Measurements from ENCODE around the gene MRPL36. TPM values are rescaled to one million over a fixed set of nuclear protein-coding genes. Genes with fewer than 3 reads are reported as not detected.

The MRPL36 gene
- total RNA-seq, 1 experiment from 2014 or later: 61.2 TPM

- TF ChIP-seq MXD4 (CRISPR knock-in tag; IDR thresholded peaks at IDR 0.05; ENCODE audit: borderline replicate concordance) (no peak), NFYB (CRISPR knock-in tag; conservative IDR thresholded peaks at IDR 0.05; ENCODE audit: low read depth) (no peak), IRF2 (CRISPR knock-in tag; IDR thresholded peaks at IDR 0.05; ENCODE audit: borderline replicate concordance, low read depth) (no peak), TEAD1 (CRISPR knock-in tag; IDR thresholded peaks at IDR 0.05) (no peak)
Observed at GRCh38 chr5:1795931-1796330, 3.7 kb downstream of the MRPL36 start (continued).

DNA sequence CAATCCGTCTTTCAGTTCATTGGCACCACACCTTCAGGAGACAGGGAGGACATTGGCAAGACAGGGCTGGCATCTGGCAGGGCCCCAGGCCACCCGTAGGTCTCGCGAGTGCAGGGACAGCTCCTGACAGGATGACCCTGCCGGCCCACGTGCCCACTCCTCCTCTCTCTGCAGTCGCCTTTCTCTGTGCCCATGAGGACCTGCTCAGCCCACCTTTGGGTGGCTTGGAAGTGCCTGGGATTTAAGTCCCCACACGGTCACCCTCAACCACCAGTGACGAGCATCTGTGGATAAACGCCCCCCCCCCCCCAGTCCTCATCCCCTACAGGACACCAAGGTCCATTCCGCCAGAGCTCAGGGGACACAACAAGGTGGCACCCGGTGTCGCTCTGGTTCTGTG, 4.1 kb downstream of the MRPL36 start:
- Mint-ChIP-seq H3K27me3 (ENCODE audit: low read depth) (no peaks in the 10 kb centered on the region), H3K9me3 (no peaks in the 10 kb centered on the region), H3K4me1 (peaks cover 18% of the 10 kb centered on the region), H3K4me3 (no peak overlapping the region), H3K36me3 (peaks cover 20% of the 10 kb centered on the region), H3K27ac (no peak overlapping the region)
- DNase-seq (ENCODE audit: low spot score) (no peak), ATAC-seq (no peak)
- TF ChIP-seq AR (CRISPR knock-in tag; IDR thresholded peaks at IDR 0.05) (no peak), MYBL2 (CRISPR knock-in tag; IDR thresholded peaks at IDR 0.05) (no peak), CREM (CRISPR knock-in tag; IDR thresholded peaks at IDR 0.05) (no peak), NFATC4 (CRISPR knock-in tag; IDR thresholded peaks at IDR 0.05) (no peak)
- TF ChIP-seq, protein P1, sequence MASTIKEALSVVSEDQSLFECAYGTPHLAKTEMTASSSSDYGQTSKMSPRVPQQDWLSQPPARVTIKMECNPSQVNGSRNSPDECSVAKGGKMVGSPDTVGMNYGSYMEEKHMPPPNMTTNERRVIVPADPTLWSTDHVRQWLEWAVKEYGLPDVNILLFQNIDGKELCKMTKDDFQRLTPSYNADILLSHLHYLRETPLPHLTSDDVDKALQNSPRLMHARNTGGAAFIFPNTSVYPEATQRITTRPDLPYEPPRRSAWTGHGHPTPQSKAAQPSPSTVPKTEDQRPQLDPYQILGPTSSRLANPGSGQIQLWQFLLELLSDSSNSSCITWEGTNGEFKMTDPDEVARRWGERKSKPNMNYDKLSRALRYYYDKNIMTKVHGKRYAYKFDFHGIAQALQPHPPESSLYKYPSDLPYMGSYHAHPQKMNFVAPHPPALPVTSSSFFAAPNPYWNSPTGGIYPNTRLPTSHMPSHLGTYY (CRISPR knock-in tag; IDR thresholded peaks at IDR 0.05): no peak
- POLR2A ChIA-PET: interaction anchor here (0.6 kb wide), 1 partner anchor 127 kb away, joined by 3 read pairs; no protein-coding TSS in a partner anchor
- CTCF ChIA-PET: no interaction called here

DNA sequence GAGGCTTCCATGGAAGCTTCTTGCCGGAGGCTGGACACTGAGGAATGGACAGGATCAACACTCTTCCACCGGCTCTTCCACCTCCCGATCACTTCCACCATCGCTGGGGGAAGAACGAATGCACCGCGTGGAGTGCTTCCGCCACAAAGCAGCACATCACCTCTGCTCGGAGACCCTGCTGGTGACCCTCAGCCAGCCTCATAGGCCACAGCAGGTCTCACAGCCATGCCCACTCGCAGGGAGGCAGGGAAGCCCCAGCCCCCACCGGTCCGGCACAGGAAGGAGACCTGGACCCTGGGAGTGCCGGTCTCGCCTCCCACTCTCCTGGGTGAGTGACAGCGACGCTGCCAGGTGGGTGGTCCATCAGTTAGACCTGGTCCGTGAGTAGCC, 4.7 kb downstream of the MRPL36 start:
- DNase-seq (ENCODE audit: low spot score): no peak
- ChIA-PET CTCF (no interaction called here), POLR2A (no interaction called here)
- H3K27ac Mint-ChIP-seq: no peak overlapping the region
- H3K9me3 Mint-ChIP-seq: no peaks in the 10 kb centered on the region
- peaks cover 24% of the 10 kb centered on the region for H3K4me1 Mint-ChIP-seq
- H3K4me3 Mint-ChIP-seq: no peak overlapping the region
- no peak for ATAC-seq
- peaks cover 20% of the 10 kb centered on the region for H3K36me3 Mint-ChIP-seq
- no peaks in the 10 kb centered on the region for H3K27me3 Mint-ChIP-seq (ENCODE audit: low read depth)
- no peak for TF ChIP-seq RELA (CRISPR knock-in tag; IDR thresholded peaks at IDR 0.05; ENCODE audit: borderline replicate concordance)
- no peak for TF ChIP-seq IRF1 (CRISPR knock-in tag; IDR thresholded peaks at IDR 0.05)
- no peak for TF ChIP-seq ZNF423 (CRISPR knock-in tag; IDR thresholded peaks at IDR 0.05)
- no peak for TF ChIP-seq ZNF281 (CRISPR knock-in tag; IDR thresholded peaks at IDR 0.05)
- no peak for TF ChIP-seq ESRRA (CRISPR knock-in tag; IDR thresholded peaks at IDR 0.05; ENCODE audit: borderline replicate concordance)
- TF ChIP-seq, protein P2, sequence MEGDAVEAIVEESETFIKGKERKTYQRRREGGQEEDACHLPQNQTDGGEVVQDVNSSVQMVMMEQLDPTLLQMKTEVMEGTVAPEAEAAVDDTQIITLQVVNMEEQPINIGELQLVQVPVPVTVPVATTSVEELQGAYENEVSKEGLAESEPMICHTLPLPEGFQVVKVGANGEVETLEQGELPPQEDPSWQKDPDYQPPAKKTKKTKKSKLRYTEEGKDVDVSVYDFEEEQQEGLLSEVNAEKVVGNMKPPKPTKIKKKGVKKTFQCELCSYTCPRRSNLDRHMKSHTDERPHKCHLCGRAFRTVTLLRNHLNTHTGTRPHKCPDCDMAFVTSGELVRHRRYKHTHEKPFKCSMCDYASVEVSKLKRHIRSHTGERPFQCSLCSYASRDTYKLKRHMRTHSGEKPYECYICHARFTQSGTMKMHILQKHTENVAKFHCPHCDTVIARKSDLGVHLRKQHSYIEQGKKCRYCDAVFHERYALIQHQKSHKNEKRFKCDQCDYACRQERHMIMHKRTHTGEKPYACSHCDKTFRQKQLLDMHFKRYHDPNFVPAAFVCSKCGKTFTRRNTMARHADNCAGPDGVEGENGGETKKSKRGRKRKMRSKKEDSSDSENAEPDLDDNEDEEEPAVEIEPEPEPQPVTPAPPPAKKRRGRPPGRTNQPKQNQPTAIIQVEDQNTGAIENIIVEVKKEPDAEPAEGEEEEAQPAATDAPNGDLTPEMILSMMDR (IDR thresholded peaks at IDR 0.05): no peak
- TF ChIP-seq ZNF512 (CRISPR knock-in tag; IDR thresholded peaks at IDR 0.05; ENCODE audit: borderline replicate concordance): no peak
- TF ChIP-seq GABPB1 (CRISPR knock-in tag; IDR thresholded peaks at IDR 0.05): no peak
- TF ChIP-seq GRHL2 (CRISPR knock-in tag; IDR thresholded peaks at IDR 0.05; ENCODE audit: insufficient replicate concordance, severe bottlenecking): no peak
- TF ChIP-seq ATF2 (CRISPR knock-in tag; IDR thresholded peaks at IDR 0.05; ENCODE audit: borderline replicate concordance, low read depth): no peak
- no peak for TF ChIP-seq ZMAT4 (CRISPR knock-in tag; IDR thresholded peaks at IDR 0.05)
